BE2C (cell line): ENCODE results near the gene KL.

ENCODE experiments used
- DNase-seq: peaks from one replicate; pipeline ENCODE4 v3.0.0-alpha.2; 2020
- H3K27me3 ChIP-seq: fragments of 250-450 bp; sonication (Bioruptor Pico); 2 replicates; pipeline ENCODE4 v1.5.1; 2020; ENCODE audit warnings: mild to moderate bottlenecking
- H3K36me3 ChIP-seq: fragments of 250-450 bp; sonication (Bioruptor Pico); 2 replicates; pipeline ENCODE4 v1.5.1; 2020; ENCODE audit warnings: mild to moderate bottlenecking
- H3K4me1 ChIP-seq: fragments of 250-450 bp; sonication (Bioruptor Pico); 2 replicates; pipeline ENCODE4 v1.5.1; 2020
- H3K4me3 ChIP-seq: 2 replicates; pipeline ENCODE4 v1.5.1; 2011; ENCODE audit warnings: low read depth, low read length
- H3K9me3 ChIP-seq: fragments of 250-450 bp; sonication (Bioruptor Pico); 2 replicates; pipeline ENCODE4 v1.5.1; 2020
- CTCF ChIP-seq: IDR thresholded peaks from 2 replicates; pipeline ENCODE4 v1.5.1; 2012; ENCODE audit warnings: mild to moderate bottlenecking, low read depth, low read length

The KL gene

GRCh38 chr13:33092073-33092987 is 76.1 kb downstream of the KL start:
- no peak for DNase-seq
- Histone ChIP-seq H3K9me3 (no peaks in the 10 kb centered on the region), H3K4me3 (no peak overlapping the region), H3K36me3 (no peaks in the 10 kb centered on the region), H3K4me1 (no peaks in the 10 kb centered on the region), H3K27me3 (no peaks in the 10 kb centered on the region)
- no peak for TF ChIP-seq CTCF

- Histone ChIP-seq H3K27me3 (no peaks in the 10 kb centered on the region), H3K36me3 (no peaks in the 10 kb centered on the region), H3K4me1 (no peaks in the 10 kb centered on the region), H3K4me3 (no peak overlapping the region), H3K9me3 (no peaks in the 10 kb centered on the region)
- no peak for DNase-seq
- no peak for TF ChIP-seq CTCF
Observed at GRCh38 chr13:33096886-33097605, 80.8 kb downstream of the KL start.

GRCh38 chr13:33099860-33100259 is 83.6 kb downstream of the KL start:
- no peaks in the 10 kb centered on the region for H3K27me3 ChIP-seq
- no peak overlapping the region for H3K4me3 ChIP-seq
- H3K4me1 ChIP-seq = no peaks in the 10 kb centered on the region
- DNase-seq = no peak
- no peak for TF ChIP-seq CTCF
- no peaks in the 10 kb centered on the region for H3K36me3 ChIP-seq
- H3K9me3 ChIP-seq = no peaks in the 10 kb centered on the region

DNA sequence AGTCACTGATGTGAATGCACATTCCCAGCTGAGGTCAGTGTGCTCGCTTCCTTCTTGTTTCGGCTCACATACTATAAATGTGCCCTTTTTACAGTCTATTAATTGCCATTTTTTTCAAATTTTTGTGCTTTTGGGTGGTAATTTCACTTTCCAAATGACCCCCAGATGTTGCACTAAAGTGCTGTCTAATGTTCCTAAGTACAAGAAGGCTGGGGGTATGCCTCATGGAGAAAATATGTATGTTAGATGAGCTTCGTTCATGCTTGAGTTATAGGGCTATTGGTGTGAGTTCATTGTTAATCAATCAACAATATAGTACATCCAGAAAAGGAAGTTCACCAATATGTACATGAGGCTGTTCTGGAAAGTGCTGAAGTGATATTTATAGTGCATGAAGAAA is 84.7 kb downstream of the KL start:
- Histone ChIP-seq H3K27me3 (no peaks in the 10 kb centered on the region), H3K36me3 (peaks cover under 1% of the 10 kb centered on the region; the same call in 1 of the 2 replicates), H3K4me3 (no peak overlapping the region), H3K4me1 (no peaks in the 10 kb centered on the region), H3K9me3 (no peaks in the 10 kb centered on the region)
- no peak for TF ChIP-seq CTCF
- no peak for DNase-seq

DNA sequence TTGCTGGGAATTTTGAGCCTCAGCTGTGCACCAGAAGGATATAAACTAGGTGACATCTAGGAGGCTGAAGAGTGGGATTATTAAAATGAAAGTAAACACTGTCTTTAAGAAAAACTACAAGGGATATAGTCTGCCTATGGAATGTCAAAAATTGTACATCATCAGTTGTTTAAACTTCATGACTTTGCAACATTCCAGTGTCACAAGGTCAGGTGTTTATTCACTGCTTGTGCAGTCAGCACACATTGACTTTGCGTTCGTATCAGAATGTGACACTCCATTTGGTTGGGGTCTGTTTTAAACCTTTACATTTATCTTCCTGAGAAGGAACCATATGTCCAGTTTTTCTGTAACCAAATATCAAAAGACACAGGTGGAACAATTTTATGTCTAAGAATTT is 85.6 kb downstream of the KL start:
- Histone ChIP-seq H3K27me3 (no peaks in the 10 kb centered on the region), H3K4me1 (no peaks in the 10 kb centered on the region), H3K4me3 (no peak overlapping the region), H3K9me3 (no peaks in the 10 kb centered on the region), H3K36me3 (peaks cover 6% of the 10 kb centered on the region; the same call in 1 of the 2 replicates)
- DNase-seq = no peak
- no peak for TF ChIP-seq CTCF

DNA sequence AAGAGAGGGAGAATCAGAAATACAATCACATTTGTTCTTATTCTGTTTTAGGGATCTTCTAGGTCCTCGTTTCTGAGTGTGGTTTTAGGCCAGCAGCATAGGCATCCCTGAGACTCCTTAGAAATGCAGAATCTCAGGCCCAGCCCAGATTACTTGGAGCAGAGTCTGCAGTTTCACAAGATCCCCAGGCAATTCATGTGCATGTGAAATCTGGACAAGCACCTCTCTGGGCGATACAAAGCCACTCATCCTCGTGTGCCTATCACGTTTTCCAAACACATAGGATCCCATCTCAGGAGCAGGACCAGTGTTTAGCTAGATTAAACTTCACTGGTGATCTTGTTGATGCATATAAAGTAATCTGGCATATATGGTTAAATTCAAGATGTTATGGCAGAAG is 87.2 kb downstream of the KL start:
- Histone ChIP-seq H3K9me3 (no peaks in the 10 kb centered on the region), H3K36me3 (peaks cover 6% of the 10 kb centered on the region; the same call in 1 of the 2 replicates), H3K4me3 (no peak overlapping the region), H3K4me1 (no peaks in the 10 kb centered on the region), H3K27me3 (no peaks in the 10 kb centered on the region)
- DNase-seq = no peak
- no peak for TF ChIP-seq CTCF
